SK-N-MC (cell line): ENCODE results near the gene MYH9.

ENCODE experiments used
- EZH2 ChIP-seq: fragments of 200-600 bp; sonication (generic); IDR thresholded peaks from one replicate; pipeline ENCODE4 v1.6.1; 2017; ENCODE audit warnings: antibody characterized with exemption
- POLR2AphosphoS5 ChIP-seq: IDR thresholded peaks from 2 replicates; pipeline ENCODE4 v1.6.1; 2012; ENCODE audit warnings: mild to moderate bottlenecking, low read depth, low read length, borderline replicate concordance

GRCh38 chr22:36298601-36299000 is 89.2 kb downstream of the MYH9 start:
- TF ChIP-seq EZH2 (no peak), POLR2AphosphoS5 (no peak)
